Mesothelial cell of epicardium (in vitro differentiated cells): ENCODE data around the gene MAP7. TPM values are rescaled to one million over a fixed set of nuclear protein-coding genes. Genes with fewer than 3 reads are reported as not detected.
"Not testable (repeated sequence)": the region's sequence is repeated elsewhere in the genome, so short reads cannot be mapped to it uniquely, and the experiment has no call there.

ENCODE experiments used
- DNase-seq, 2 experiments: peaks; one replicate each; pipeline ENCODE4 v3.0.0; 2021; ENCODE audit warnings: low spot score in 2 of 2; ENCODE audit not compliant: unreplicated experiment in 2 of 2
- H3K27ac Mint-ChIP-seq: 2 replicates; pipeline ENCODE4 v1.8.0; 2021; ENCODE audit warnings: mixed read lengths
- H3K27me3 Mint-ChIP-seq: 2 replicates; pipeline ENCODE4 v1.8.0; 2021; ENCODE audit warnings: low read depth, mixed read lengths
- H3K36me3 Mint-ChIP-seq: 2 replicates; pipeline ENCODE4 v1.8.0; 2021; ENCODE audit warnings: mixed read lengths
- H3K4me1 Mint-ChIP-seq: 2 replicates; pipeline ENCODE4 v1.8.0; 2021; ENCODE audit warnings: mixed read lengths
- H3K4me3 Mint-ChIP-seq: 2 replicates; pipeline ENCODE4 v1.8.0; 2021; ENCODE audit warnings: mild to moderate bottlenecking, moderate library complexity, mixed read lengths
- H3K9me3 Mint-ChIP-seq: 2 replicates; pipeline ENCODE4 v1.8.0; 2021; ENCODE audit warnings: mixed read lengths
- total RNA-seq: library from RNA; stranded (reverse); gene quantifications from 3 replicates; pipeline ENCODE4 v1.2.1, GENCODE V29; 2021
- TF ChIP-seq, protein P1 (sequence below): fragments of 200-600 bp; sonication (generic); IDR thresholded peaks from one replicate; pipeline ENCODE4 v1.5.0; 2021; ENCODE audit warnings: antibody characterized with exemption; ENCODE audit not compliant: unreplicated experiment

Gene MAP7
- total RNA-seq, 1 donor from 2014 or later = 15.1 TPM

- Mint-ChIP-seq H3K27ac (no peak overlapping the region), H3K4me3 (no peak overlapping the region), H3K27me3 (no peaks in the 10 kb centered on the region), H3K9me3 (no peaks in the 10 kb centered on the region), H3K4me1 (peaks cover 10% of the 10 kb centered on the region), H3K36me3 (no peaks in the 10 kb centered on the region)
- TF ChIP-seq, protein P1, sequence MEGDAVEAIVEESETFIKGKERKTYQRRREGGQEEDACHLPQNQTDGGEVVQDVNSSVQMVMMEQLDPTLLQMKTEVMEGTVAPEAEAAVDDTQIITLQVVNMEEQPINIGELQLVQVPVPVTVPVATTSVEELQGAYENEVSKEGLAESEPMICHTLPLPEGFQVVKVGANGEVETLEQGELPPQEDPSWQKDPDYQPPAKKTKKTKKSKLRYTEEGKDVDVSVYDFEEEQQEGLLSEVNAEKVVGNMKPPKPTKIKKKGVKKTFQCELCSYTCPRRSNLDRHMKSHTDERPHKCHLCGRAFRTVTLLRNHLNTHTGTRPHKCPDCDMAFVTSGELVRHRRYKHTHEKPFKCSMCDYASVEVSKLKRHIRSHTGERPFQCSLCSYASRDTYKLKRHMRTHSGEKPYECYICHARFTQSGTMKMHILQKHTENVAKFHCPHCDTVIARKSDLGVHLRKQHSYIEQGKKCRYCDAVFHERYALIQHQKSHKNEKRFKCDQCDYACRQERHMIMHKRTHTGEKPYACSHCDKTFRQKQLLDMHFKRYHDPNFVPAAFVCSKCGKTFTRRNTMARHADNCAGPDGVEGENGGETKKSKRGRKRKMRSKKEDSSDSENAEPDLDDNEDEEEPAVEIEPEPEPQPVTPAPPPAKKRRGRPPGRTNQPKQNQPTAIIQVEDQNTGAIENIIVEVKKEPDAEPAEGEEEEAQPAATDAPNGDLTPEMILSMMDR = no peak
- no peak for DNase-seq
Observed at GRCh38 chr6:136500414-136500813, 49.8 kb downstream of the MAP7 start.

- H3K36me3 Mint-ChIP-seq = no peaks in the 10 kb centered on the region
- H3K4me3 Mint-ChIP-seq = no peak overlapping the region
- TF ChIP-seq, protein P1 = no peak
- no peak overlapping the region for H3K27ac Mint-ChIP-seq
- no peaks in the 10 kb centered on the region for H3K27me3 Mint-ChIP-seq
- DNase-seq = no peak
- H3K4me1 Mint-ChIP-seq = peaks cover 10% of the 10 kb centered on the region
- no peaks in the 10 kb centered on the region for H3K9me3 Mint-ChIP-seq
Observed at GRCh38 chr6:136499370-136499769, 50.9 kb downstream of the MAP7 start.

DNA sequence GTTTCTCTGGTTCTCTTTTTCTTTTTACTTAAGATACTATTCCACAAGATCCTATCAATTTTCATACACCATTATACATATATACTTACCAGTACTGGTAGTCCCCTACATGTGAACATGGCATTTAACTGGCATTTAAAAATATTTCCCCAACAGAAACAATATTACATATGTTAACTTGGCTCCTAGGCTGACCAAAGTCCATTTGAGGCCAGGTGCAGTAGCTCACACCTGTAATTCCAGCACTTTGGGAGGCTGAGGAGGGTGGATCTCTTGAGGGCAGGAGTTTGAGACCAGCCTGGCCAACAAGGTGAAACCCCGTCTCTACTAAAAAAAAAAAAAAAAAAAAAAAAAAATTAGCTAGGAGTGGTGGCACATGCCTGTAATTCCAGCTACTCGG is 53.8 kb downstream of the MAP7 start:
- H3K4me1 Mint-ChIP-seq, H3K27ac Mint-ChIP-seq, H3K36me3 Mint-ChIP-seq, H3K9me3 Mint-ChIP-seq, H3K4me3 Mint-ChIP-seq, H3K27me3 Mint-ChIP-seq, DNase-seq: not testable (repeated sequence)

DNA sequence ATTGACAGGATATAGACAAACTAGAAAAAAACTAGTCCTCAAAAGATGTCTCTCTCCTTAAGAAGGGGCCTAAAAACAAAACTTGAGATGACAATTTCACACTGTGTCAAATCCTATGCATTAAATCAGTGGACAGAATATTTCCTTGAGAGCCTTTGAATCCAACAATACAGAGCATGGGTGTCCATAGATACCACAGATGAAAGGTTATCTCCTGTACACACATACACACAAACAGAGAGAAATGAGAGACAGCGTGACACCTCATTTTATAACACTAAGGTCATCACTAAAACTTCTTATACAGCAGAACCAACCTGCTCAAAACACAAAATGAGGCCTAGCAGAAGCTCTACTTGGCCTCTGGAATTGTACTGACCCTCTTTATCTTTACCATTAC is 55.5 kb downstream of the MAP7 start:
- H3K4me3 Mint-ChIP-seq = no peak overlapping the region
- DNase-seq = no peak
- no peaks in the 10 kb centered on the region for H3K27me3 Mint-ChIP-seq
- no peaks in the 10 kb centered on the region for H3K9me3 Mint-ChIP-seq
- TF ChIP-seq, protein P1 = no peak
- H3K4me1 Mint-ChIP-seq = no peaks in the 10 kb centered on the region
- no peak overlapping the region for H3K27ac Mint-ChIP-seq
- no peaks in the 10 kb centered on the region for H3K36me3 Mint-ChIP-seq

- H3K4me1 Mint-ChIP-seq = no peaks in the 10 kb centered on the region
- no peak overlapping the region for H3K27ac Mint-ChIP-seq
- no peak overlapping the region for H3K4me3 Mint-ChIP-seq
- H3K27me3 Mint-ChIP-seq = no peaks in the 10 kb centered on the region
- TF ChIP-seq, protein P1 = no peak
- H3K9me3 Mint-ChIP-seq = no peaks in the 10 kb centered on the region
- no peaks in the 10 kb centered on the region for H3K36me3 Mint-ChIP-seq
- no peak for DNase-seq
Observed at GRCh38 chr6:136494059-136494458, 56.2 kb downstream of the MAP7 start.

- H3K4me1 Mint-ChIP-seq = no peaks in the 10 kb centered on the region
- TF ChIP-seq, protein P1 = no peak
- H3K4me3 Mint-ChIP-seq = no peak overlapping the region
Observed at GRCh38 chr6:136492409-136492808, 57.8 kb downstream of the MAP7 start.

More at GRCh38 chr6:136492409-136492808, 57.8 kb downstream of the MAP7 start:
- no peak for DNase-seq
- Mint-ChIP-seq H3K36me3 (no peaks in the 10 kb centered on the region), H3K27ac (no peak overlapping the region), H3K9me3 (no peaks in the 10 kb centered on the region), H3K27me3 (no peaks in the 10 kb centered on the region)
